Sigmoid colon (tissue), 3 donors: ENCODE data around the gene ACAT1.
"Not testable (repeated sequence)": the region's sequence is repeated elsewhere in the genome, so short reads cannot be mapped to it uniquely, and the experiment has no call there.

Experiments
- POLR2A ChIP-seq, 2 donors: fragments of 450-650 bp; IDR thresholded peaks; one replicate each; pipeline ENCODE4 v1.6.1; 2016; ENCODE audit warnings: antibody characterized with exemption in 2 of 2, mild to moderate bottlenecking in 2 of 2, moderate library complexity in 2 of 2
- TF ChIP-seq, protein P1 (sequence below), 4 experiments: fragments of 450-650 bp in 3 of 4; fragments of 200-600 bp in 1 of 4; IDR thresholded peaks; one replicate each; pipeline ENCODE4 v1.5.1; 2016 to 2019; ENCODE audit warnings: antibody characterized with exemption in 4 of 4, mild to moderate bottlenecking in 3 of 4, moderate library complexity in 2 of 4

GRCh38 chr11:108120936-108121273 is 462 bp upstream of the ACAT1 start:
- TF ChIP-seq, protein P1, sequence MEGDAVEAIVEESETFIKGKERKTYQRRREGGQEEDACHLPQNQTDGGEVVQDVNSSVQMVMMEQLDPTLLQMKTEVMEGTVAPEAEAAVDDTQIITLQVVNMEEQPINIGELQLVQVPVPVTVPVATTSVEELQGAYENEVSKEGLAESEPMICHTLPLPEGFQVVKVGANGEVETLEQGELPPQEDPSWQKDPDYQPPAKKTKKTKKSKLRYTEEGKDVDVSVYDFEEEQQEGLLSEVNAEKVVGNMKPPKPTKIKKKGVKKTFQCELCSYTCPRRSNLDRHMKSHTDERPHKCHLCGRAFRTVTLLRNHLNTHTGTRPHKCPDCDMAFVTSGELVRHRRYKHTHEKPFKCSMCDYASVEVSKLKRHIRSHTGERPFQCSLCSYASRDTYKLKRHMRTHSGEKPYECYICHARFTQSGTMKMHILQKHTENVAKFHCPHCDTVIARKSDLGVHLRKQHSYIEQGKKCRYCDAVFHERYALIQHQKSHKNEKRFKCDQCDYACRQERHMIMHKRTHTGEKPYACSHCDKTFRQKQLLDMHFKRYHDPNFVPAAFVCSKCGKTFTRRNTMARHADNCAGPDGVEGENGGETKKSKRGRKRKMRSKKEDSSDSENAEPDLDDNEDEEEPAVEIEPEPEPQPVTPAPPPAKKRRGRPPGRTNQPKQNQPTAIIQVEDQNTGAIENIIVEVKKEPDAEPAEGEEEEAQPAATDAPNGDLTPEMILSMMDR (IDR thresholded peaks at IDR 0.05): not testable (repeated sequence)
- TF ChIP-seq POLR2A (IDR thresholded peaks at IDR 0.05): not testable (repeated sequence)
